IMR-90 (cell line): ENCODE measurements around the gene TMEM62. TPM values are rescaled to one million over a fixed set of nuclear protein-coding genes. Genes with fewer than 3 reads are reported as not detected.

Source experiments
- ATAC-seq: fragments of 200-7000 bp; cut with Tn5 transposase; 2 replicates; pipeline ENCODE4 v1.9.1; 2020; ENCODE audit warnings: low read depth, mild to moderate bottlenecking, moderate library complexity
- BruUV-seq: library from RNA; stranded (reverse); fragments of 400-500 nt; replicated peaks from 2 replicates; lab custom pipeline; 2021; lab: Mats Ljungman, UMichigan
- CTCF ChIA-PET: fragments of 300-600 bp; formaldehyde crosslinking; extraction: SDS; loops from one replicate; lab custom pipeline; 2021; ENCODE audit warnings: antibody characterized with exemption; lab: Yijun Ruan, JAX
- POLR2A ChIA-PET: fragments of 300-600 bp; sonication (Branson Sonifier 250); formaldehyde crosslinking; loops from one replicate; lab custom pipeline; 2022; ENCODE audit warnings: antibody characterized with exemption; ENCODE audit not compliant: unreplicated experiment; lab: Charles Lee
- DNase-seq: peaks from one replicate; pipeline ENCODE4 v3.0.0; 2013
- H2AFZ ChIP-seq: replicated peaks from 2 replicates; pipeline ENCODE3; 2013; ENCODE audit warnings: low read length, mild to moderate bottlenecking; ENCODE audit not compliant: poor library complexity
- H2AK5ac ChIP-seq: 2 replicates; pipeline ENCODE4 v1.6.1; 2013; ENCODE audit warnings: low read depth, low read length, inconsistent platforms
- H2AK9ac ChIP-seq: replicated peaks from 2 replicates; pipeline ENCODE3; 2013; ENCODE audit warnings: mild to moderate bottlenecking, low read depth, low read length, moderate library complexity; ENCODE audit not compliant: poor library complexity
- H2BK120ac ChIP-seq: 2 replicates; pipeline ENCODE4 v1.6.1; 2013; ENCODE audit warnings: low read depth, low read length, inconsistent platforms
- H2BK15ac ChIP-seq: 3 replicates; pipeline ENCODE4 v1.6.1; 2013; ENCODE audit warnings: low read depth, low read length, inconsistent platforms
- H2BK20ac ChIP-seq: 2 replicates; pipeline ENCODE4 v1.6.1; 2013; ENCODE audit warnings: low read depth, mild to moderate bottlenecking, inconsistent platforms, low read length, moderate library complexity
- H2BK5ac ChIP-seq: 2 replicates; pipeline ENCODE4 v1.6.1; 2013; ENCODE audit warnings: mild to moderate bottlenecking, low read depth, low read length, inconsistent platforms; ENCODE audit not compliant: poor library complexity, severe bottlenecking
- H3K14ac ChIP-seq: replicated peaks from 2 replicates; pipeline ENCODE4 v1.6.1; 2013; ENCODE audit warnings: low read depth, low read length, inconsistent platforms
- H3K18ac ChIP-seq: 2 replicates; pipeline ENCODE4 v1.6.1; 2013; ENCODE audit warnings: low read depth, low read length, control low read depth
- H3K23ac ChIP-seq: 2 replicates; pipeline ENCODE4 v1.6.1; 2013; ENCODE audit warnings: low read depth, low read length, inconsistent platforms
- H3K27ac ChIP-seq: 2 replicates; pipeline ENCODE4 v1.5.1; 2013; ENCODE audit warnings: mild to moderate bottlenecking, control low read depth, low read length; ENCODE audit not compliant: insufficient read depth
- H3K27me3 ChIP-seq: 2 replicates; pipeline ENCODE4 v1.6.1; 2013; ENCODE audit warnings: low read length; ENCODE audit not compliant: control insufficient read depth, insufficient read depth
- H3K36me3 ChIP-seq: 2 replicates; pipeline ENCODE4 v1.6.1; 2013; ENCODE audit warnings: low read length, mixed read lengths; ENCODE audit not compliant: control insufficient read depth, insufficient read depth
- H3K4ac ChIP-seq: 2 replicates; pipeline ENCODE4 v1.6.1; 2013; ENCODE audit warnings: low read depth, low read length, inconsistent platforms
- H3K4me1 ChIP-seq: 2 replicates; pipeline ENCODE4 v1.6.1; 2013; ENCODE audit warnings: low read length, mixed read lengths; ENCODE audit not compliant: control insufficient read depth, insufficient read depth
- H3K4me2 ChIP-seq: 2 replicates; pipeline ENCODE4 v1.6.1; 2013; ENCODE audit warnings: low read depth, mild to moderate bottlenecking, control low read depth, low read length, moderate library complexity
- H3K4me3 ChIP-seq: 2 replicates; pipeline ENCODE4 v1.5.1; 2013; ENCODE audit warnings: low read depth, mild to moderate bottlenecking, control low read depth, low read length, moderate library complexity; ENCODE audit not compliant: insufficient read depth
- H3K56ac ChIP-seq: 2 replicates; pipeline ENCODE4 v1.6.1; 2013; ENCODE audit warnings: low read length, inconsistent platforms; ENCODE audit not compliant: insufficient read depth; ENCODE audit errors: extremely low read depth
- H3K79me1 ChIP-seq, 2 experiments: 2 replicates each; pipeline ENCODE4 v1.6.1; 2013; ENCODE audit warnings: low read length in 2 of 2, inconsistent platforms in 1 of 2, low read depth in 1 of 2
- H3K9ac ChIP-seq: 2 replicates; pipeline ENCODE4 v1.6.1; 2013; ENCODE audit warnings: low read depth, low read length, control low read depth
- H3K9me1 ChIP-seq: 2 replicates; pipeline ENCODE4 v1.6.1; 2013; ENCODE audit warnings: low read length, inconsistent platforms; ENCODE audit not compliant: insufficient read depth
- H3K9me3 ChIP-seq: 2 replicates; pipeline ENCODE4 v1.6.1; 2013; ENCODE audit warnings: low read length; ENCODE audit not compliant: control insufficient read depth, insufficient read depth
- H4K20me1 ChIP-seq: 2 replicates; pipeline ENCODE4 v1.6.1; 2013; ENCODE audit warnings: low read length, inconsistent platforms; ENCODE audit not compliant: insufficient read depth
- H4K5ac ChIP-seq: 2 replicates; pipeline ENCODE4 v1.6.1; 2013; ENCODE audit warnings: mild to moderate bottlenecking, low read depth, low read length, control low read depth
- H4K8ac ChIP-seq, 2 experiments: 2 replicates each; pipeline ENCODE4 v1.6.1; 2013; ENCODE audit warnings: low read depth in 2 of 2, low read length in 2 of 2, control low read depth in 1 of 2, inconsistent platforms in 1 of 2
- H4K91ac ChIP-seq: 2 replicates; pipeline ENCODE4 v1.6.1; 2013; ENCODE audit warnings: low read depth, low read length, inconsistent platforms; ENCODE audit not compliant: insufficient read depth
- BHLHE40 ChIP-seq: fragments of 150-350 bp; IDR thresholded peaks from 2 replicates; pipeline ENCODE4 v1.6.1; 2016; ENCODE audit warnings: mild to moderate bottlenecking, low read depth, low read length
- CEBPB ChIP-seq: IDR thresholded peaks from 2 replicates; pipeline ENCODE4 v1.6.1; 2012; ENCODE audit warnings: low read depth, low read length, improper control_type of control experiment
- CHD1 ChIP-seq: IDR thresholded peaks from 2 replicates; pipeline ENCODE4 v1.6.1; 2012; ENCODE audit warnings: low read depth, low read length, improper control_type of control experiment
- ELK1 ChIP-seq: fragments of 150-350 bp; IDR thresholded peaks from 2 replicates; pipeline ENCODE4 v1.6.1; 2016; ENCODE audit warnings: low read depth, mild to moderate bottlenecking, low read length, moderate library complexity, borderline replicate concordance
- FOS ChIP-seq: fragments of 150-350 bp; IDR thresholded peaks from 2 replicates; pipeline ENCODE4 v1.6.1; 2016; ENCODE audit warnings: low read depth, low read length
- MAFK ChIP-seq: IDR thresholded peaks from 2 replicates; pipeline ENCODE4 v1.6.1; 2012; ENCODE audit warnings: low read depth, low read length, improper control_type of control experiment
- MAZ ChIP-seq: IDR thresholded peaks from 2 replicates; pipeline ENCODE4 v1.6.1; 2012; ENCODE audit warnings: low read depth, mild to moderate bottlenecking, low read length, improper control_type of control experiment, moderate library complexity, borderline replicate concordance
- MXI1 ChIP-seq: IDR thresholded peaks from 2 replicates; pipeline ENCODE4 v1.6.1; 2012; ENCODE audit warnings: low read depth, mild to moderate bottlenecking, low read length, moderate library complexity, borderline replicate concordance
- NFE2L2 ChIP-seq: fragments of 150-350 bp; IDR thresholded peaks from 2 replicates; pipeline ENCODE4 v1.6.1; 2016; ENCODE audit warnings: low read depth, mild to moderate bottlenecking, low read length
- POLR2A ChIP-seq: IDR thresholded peaks from 2 replicates; pipeline ENCODE4 v1.6.1; 2012; ENCODE audit warnings: mild to moderate bottlenecking, low read depth, low read length
- RAD21 ChIP-seq: IDR thresholded peaks from 2 replicates; pipeline ENCODE4 v1.6.1; 2012; ENCODE audit warnings: low read length, improper control_type of control experiment
- RCOR1 ChIP-seq: IDR thresholded peaks from 2 replicates; pipeline ENCODE4 v1.6.1; 2012; ENCODE audit warnings: mild to moderate bottlenecking, low read length, improper control_type of control experiment; ENCODE audit not compliant: insufficient replicate concordance
- RFX5 ChIP-seq: IDR thresholded peaks from 2 replicates; pipeline ENCODE4 v1.8.0; 2012; ENCODE audit warnings: low read depth, mild to moderate bottlenecking, low read length, moderate library complexity
- SMC3 ChIP-seq: fragments of 150-350 bp; IDR thresholded peaks from 2 replicates; pipeline ENCODE4 v1.6.1; 2016; ENCODE audit warnings: low read depth, mild to moderate bottlenecking, antibody characterized with exemption, low read length, moderate library complexity
- WGBS, 2 experiments: methylation state at CpG; one replicate each; pipeline versions ENCODE4 v1.1.5 to v1.1.7; 2013; ENCODE audit warnings: missing lambda C conversion rate in 2 of 2; ENCODE audit not compliant: insufficient read length in 1 of 2; ENCODE audit errors: extremely low coverage in 2 of 2; 5-methylcytosine and 5-hydroxymethylcytosine counted together
- dilution Hi-C: fragments of 300-500 bp; cut with HindIII; formaldehyde crosslinking; loops from one replicate; pipeline ENCODE4 v1.14.3; 2018; ENCODE audit warnings: low sequenced_read_pairs; ENCODE audit not compliant: unreplicated experiment
- in situ Hi-C: fragments of 300-500 bp; cut with MboI; formaldehyde crosslinking; loops from 3 replicates; pipeline ENCODE4 v1.14.3; 2019; ENCODE audit warnings: low sequenced_read_pairs, inconsistent platforms, mixed read lengths
- intact Hi-C: fragments of 100-400 bp; cut with micrococcal nuclease; formaldehyde crosslinking; loops from 2 replicates; pipeline ENCODE4 v1.10.0; 2022
- polyA plus RNA-seq, 3 experiments: library from polyadenylated mRNA; depleted of rRNA; stranded (reverse); fragments of >200 nt; gene quantifications; 2 replicates each; pipeline ENCODE4 v1.2.3, GENCODE V29; 2012; ENCODE audit warnings: low replicate concordance in 1 of 3
- total RNA-seq: library from RNA; depleted of rRNA; stranded (reverse); fragments of >200 nt; gene quantifications from 2 replicates; pipeline ENCODE4 v1.2.3, GENCODE V29; 2012
- TF ChIP-seq, protein P1 (sequence below): fragments of 150-350 bp; IDR thresholded peaks from 2 replicates; pipeline ENCODE4 v1.6.1; 2017; ENCODE audit warnings: mild to moderate bottlenecking, antibody characterized with exemption, low read length, low read depth
- TF ChIP-seq, protein P2 (sequence below): conservative IDR thresholded peaks from 2 replicates; pipeline ENCODE4 v1.5.1; 2012; ENCODE audit warnings: mild to moderate bottlenecking, low read depth, low read length, improper control_type of control experiment

The TMEM62 gene
- total and polyA plus RNA-seq, 2 of the 4 experiments (the other 2 are of a cell fraction): 3.7 to 5.6 TPM

DNA sequence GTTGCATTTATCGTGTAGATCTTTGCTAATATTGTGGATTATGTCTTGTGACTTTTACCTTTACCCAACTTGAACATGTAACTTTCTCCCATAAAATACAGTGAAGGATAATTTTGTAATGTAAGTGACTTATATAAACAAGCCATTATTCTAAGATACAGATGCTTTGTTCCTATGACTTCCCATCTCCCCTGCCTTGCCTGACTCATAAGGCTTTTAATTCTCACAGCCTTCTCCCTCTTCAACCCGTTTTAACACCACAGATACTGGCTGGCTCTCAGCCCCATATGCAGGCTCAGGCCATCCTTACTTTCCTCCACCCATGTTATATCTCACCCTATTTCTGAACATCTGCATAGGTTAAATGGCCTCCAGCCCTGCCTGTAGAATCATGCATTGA is 55.9 kb downstream of the TMEM62 start:
- H3K4me1 ChIP-seq: peaks cover under 1% of the 10 kb centered on the region
- peaks cover 18% of the 10 kb centered on the region for H3K36me3 ChIP-seq
- H3K56ac ChIP-seq: no peak overlapping the region
- intact Hi-C loops (loop anchor here (5.0 to 10.0 kb wide), 2 partner anchors 94 to 487 kb away; no protein-coding TSS in a partner anchor), dilution Hi-C loops (no loop called here), in situ Hi-C loops (loop anchor here (5.0 kb wide), 1 partner anchor 93 kb away; no protein-coding TSS in a partner anchor)
- CTCF ChIA-PET: no interaction called here
- no peak overlapping the region for H2AFZ ChIP-seq
- no peak overlapping the region for H2AK5ac ChIP-seq
- peaks cover 10 to 13% of the 10 kb centered on the region in 2 experiments for H3K79me1 ChIP-seq
- no peak overlapping the region for H2BK5ac ChIP-seq
- no peak overlapping the region for H4K8ac ChIP-seq
- no peak overlapping the region for H2BK120ac ChIP-seq
- no peak overlapping the region for H2BK20ac ChIP-seq
- no peak overlapping the region for H3K4me3 ChIP-seq
- peaks cover 4% of the 10 kb centered on the region for H3K9me1 ChIP-seq
- no peak overlapping the region for H3K4me2 ChIP-seq
- H3K9ac ChIP-seq: no peak overlapping the region
- no peaks in the 10 kb centered on the region for H4K20me1 ChIP-seq
- no peak overlapping the region for H3K18ac ChIP-seq
- H3K9me3 ChIP-seq: no peaks in the 10 kb centered on the region
- no peak overlapping the region for H3K27ac ChIP-seq
- no TSS peak for BruUV-seq
- no peak overlapping the region for H2AK9ac ChIP-seq
- H3K23ac ChIP-seq: no peak overlapping the region
- H4K91ac ChIP-seq: no peak overlapping the region
- POLR2A ChIA-PET: no interaction called here
- H2BK15ac ChIP-seq: no peak overlapping the region
- no peak overlapping the region for H3K14ac ChIP-seq
- WGBS, 2 experiments: no CpG with 5 or more reads among the region's 2 CpGs
- TF ChIP-seq, protein P1, sequence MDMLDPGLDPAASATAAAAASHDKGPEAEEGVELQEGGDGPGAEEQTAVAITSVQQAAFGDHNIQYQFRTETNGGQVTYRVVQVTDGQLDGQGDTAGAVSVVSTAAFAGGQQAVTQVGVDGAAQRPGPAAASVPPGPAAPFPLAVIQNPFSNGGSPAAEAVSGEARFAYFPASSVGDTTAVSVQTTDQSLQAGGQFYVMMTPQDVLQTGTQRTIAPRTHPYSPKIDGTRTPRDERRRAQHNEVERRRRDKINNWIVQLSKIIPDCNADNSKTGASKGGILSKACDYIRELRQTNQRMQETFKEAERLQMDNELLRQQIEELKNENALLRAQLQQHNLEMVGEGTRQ: no peak
- TF ChIP-seq RCOR1: no peak
- TF ChIP-seq BHLHE40: no peak
- no peak for TF ChIP-seq CHD1
- TF ChIP-seq MAFK: no peak
- no peak for TF ChIP-seq MXI1
- TF ChIP-seq SMC3: no peak
- no peak for TF ChIP-seq RFX5
- no peak for TF ChIP-seq CEBPB
- no peak for TF ChIP-seq POLR2A
- TF ChIP-seq MAZ: no peak
- no peak for TF ChIP-seq RAD21
- no peak for TF ChIP-seq NFE2L2
- TF ChIP-seq, protein P2, sequence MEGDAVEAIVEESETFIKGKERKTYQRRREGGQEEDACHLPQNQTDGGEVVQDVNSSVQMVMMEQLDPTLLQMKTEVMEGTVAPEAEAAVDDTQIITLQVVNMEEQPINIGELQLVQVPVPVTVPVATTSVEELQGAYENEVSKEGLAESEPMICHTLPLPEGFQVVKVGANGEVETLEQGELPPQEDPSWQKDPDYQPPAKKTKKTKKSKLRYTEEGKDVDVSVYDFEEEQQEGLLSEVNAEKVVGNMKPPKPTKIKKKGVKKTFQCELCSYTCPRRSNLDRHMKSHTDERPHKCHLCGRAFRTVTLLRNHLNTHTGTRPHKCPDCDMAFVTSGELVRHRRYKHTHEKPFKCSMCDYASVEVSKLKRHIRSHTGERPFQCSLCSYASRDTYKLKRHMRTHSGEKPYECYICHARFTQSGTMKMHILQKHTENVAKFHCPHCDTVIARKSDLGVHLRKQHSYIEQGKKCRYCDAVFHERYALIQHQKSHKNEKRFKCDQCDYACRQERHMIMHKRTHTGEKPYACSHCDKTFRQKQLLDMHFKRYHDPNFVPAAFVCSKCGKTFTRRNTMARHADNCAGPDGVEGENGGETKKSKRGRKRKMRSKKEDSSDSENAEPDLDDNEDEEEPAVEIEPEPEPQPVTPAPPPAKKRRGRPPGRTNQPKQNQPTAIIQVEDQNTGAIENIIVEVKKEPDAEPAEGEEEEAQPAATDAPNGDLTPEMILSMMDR: no peak
- no peak for TF ChIP-seq FOS
- TF ChIP-seq ELK1: no peak
- H3K4ac ChIP-seq: no peak overlapping the region
- H3K27me3 ChIP-seq: no peaks in the 10 kb centered on the region
- ATAC-seq (no peak), DNase-seq (peak; percentile 35)
- no peak overlapping the region for H4K5ac ChIP-seq
